HG02623 (cell line): ENCODE results near the gene ACTR5.

ENCODE experiments used
- ATAC-seq: cut with Tn5 transposase; IDR thresholded peaks from one replicate; pipeline ENCODE4 v1.9.1; 2021; ENCODE audit warnings: moderate library complexity; ENCODE audit not compliant: unreplicated experiment

The ACTR5 gene

DNA sequence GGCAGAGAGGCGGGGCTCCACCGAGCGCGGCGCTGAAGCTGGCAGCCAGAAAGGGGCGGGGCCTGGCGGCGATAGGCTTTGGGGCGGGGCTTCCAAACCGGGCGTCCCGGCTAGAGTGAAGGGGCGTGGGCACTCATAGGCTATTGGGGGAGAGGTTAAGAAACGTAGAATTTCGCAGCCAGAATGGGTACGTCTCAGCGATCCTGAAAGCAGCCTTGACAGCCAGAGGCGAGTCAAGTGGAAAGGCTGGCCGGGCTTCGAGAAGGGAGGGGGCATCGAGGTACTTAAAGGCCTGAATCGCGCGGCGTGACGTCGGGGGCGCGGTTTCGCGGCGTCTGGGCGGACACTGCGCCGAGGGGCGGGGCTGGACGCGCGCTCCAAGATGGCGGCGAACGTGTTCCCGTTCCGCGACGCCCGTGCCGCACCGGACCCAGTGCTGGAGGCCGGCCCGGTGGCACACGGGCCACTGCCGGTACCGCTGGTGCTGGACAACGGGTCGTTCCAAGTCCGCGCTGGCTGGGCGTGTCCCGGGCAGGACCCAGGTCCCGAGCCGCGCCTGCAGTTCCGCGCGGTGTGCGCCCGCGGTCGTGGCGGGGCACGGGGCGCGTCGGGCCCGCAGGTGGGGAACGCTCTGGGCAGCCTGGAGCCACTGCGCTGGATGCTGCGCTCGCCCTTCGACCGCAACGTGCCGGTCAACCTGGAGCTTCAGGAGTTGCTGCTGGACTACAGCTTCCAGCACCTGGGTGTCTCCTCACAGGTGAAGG, at the start of gene ACTR5:
ACTR5 (plus strand) TSS at position 364 of the 764 bp plus-strand sequence; CDS start at position 383, 19 bp downstream.
- ATAC-seq, result peak; percentile 77

DNA sequence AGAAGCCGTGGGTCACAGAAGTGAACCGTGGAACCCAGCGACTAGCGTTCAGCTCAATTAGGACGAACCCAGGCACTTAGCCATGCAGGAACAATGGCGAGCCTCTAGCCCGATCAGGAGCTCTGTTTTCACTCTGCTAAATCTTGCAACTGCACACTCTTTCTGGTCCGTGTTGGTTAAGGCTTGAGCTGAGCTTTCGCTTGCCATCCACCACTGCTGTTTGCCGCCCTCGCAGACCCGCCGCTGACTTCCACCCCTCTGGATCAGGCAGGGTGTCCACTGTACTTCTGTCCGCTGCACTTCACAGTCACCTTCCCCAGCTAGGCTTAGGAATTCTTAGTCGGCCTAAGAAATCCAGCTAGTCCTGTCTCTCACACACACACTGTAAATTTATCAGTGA, 49.7 kb upstream of the ACTR5 start:
- no peak for ATAC-seq

DNA sequence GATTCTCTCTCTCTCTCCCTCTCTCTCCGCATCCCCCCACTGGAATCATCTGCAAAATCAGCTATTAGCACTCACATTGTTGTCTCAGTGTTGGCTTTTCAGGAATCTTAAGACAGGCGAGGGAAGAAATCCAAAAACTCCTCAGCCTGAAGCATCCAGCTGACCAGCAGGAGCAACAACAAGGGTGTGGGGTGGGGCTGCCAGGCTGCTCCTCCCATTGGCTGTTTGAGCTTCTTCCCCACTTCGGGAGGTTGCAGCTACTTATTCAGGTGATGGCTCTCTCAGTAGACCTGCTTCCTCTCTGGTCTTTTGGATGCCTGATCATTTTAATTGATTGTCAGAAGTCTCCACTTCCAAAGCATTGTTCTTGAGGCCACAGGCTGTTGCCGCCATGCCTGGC, 48.1 kb upstream of the ACTR5 start:
- no peak for ATAC-seq

DNA sequence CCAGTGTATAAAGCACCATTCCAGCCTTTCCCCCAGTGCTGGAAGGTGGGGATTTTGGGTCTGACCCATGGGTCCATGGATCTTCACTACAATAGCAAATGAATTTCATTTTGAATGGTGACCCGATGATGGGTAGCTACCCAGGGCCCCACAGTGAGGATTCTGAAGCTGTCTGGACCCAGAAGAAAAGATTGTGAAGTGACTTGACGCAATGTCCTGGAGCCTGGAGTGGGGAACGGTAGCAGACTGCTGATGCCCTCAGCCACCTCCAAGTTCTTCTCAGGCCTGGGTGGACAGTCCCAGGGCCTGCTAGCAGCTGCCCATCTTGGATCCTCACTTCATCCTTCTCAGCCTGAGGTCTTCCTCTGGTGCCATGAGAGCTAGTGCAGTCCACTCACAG, 47.3 kb upstream of the ACTR5 start:
- no peak for ATAC-seq

DNA sequence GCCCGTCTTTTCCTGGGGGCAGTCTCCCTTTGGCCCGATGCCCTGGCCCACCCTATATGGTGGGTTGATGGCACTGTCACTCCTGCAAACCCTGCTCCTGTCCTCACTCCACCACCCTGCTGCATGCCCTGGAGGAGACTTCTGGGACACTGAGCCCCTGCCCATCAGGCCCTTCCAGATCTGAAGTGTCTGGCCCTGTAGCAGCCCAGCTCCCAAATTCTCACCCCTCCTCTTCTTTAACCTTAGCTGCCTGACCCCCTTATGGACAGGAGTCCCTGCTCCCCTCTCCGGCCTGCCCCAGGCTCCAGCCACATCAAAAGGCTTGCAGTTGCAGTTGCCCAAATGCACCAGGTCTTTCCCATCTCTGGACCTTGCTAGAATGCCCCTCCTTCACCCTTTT, 44.7 kb upstream of the ACTR5 start:
- no peak for ATAC-seq

DNA sequence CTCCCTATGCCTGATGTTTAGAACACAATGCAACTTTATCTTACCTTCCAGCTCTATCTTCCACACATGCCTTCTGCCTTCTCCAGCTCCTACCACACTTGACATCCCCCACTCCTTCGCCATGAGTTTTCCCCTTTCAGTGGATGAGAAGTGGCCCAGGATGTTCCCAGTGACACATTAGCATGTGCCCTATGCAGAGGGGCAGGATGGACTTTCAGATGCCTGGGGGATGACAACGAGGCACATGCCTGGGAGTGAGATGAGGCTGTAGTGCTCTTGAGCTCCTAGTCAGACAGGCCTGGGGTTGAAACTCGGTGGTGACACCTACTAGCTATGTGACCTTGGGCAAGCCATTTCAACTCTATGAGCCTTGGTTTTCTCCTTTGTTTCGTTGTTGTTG, 44.1 kb upstream of the ACTR5 start:
- no peak for ATAC-seq

DNA sequence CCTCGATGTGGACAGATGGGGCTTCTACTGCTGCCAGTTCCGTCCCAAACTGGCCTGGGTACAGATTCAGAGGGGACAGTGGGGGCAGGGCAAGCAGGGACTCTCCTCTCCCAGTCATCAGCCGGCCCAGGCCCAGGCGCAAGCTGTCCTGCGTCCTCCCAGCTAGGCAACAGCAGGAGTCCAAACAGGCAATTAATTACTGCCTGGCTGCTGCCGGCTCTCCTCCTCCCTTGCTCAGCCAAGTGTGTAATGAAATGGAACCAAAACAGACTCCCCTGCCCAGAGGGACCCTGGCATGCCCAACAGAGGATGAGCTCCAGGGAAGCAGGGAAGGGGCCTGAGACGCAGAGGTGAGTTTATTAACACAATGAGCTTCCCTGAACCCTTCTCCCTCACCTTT, 41.8 kb upstream of the ACTR5 start:
- ATAC-seq, result no peak

DNA sequence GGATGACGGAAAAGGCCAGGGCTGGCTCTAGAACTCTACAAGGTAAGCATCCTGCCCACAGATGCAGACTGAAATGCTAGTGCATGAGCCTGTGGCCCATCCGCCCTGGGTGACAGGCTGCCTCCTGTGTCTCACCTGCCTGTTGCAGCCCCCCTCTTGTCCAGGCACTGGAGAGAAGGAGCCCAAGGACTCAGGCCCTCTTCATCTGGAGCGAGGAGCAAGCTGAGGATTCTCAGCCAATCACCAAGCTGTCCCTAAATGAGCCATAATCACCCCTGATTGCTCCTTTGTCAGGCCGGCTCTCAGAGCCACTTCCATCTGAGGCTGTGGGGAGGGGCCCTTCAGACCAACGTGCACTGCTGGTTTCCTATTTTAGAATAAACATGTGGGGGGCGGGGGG, 34.0 kb upstream of the ACTR5 start:
- no peak for ATAC-seq

DNA sequence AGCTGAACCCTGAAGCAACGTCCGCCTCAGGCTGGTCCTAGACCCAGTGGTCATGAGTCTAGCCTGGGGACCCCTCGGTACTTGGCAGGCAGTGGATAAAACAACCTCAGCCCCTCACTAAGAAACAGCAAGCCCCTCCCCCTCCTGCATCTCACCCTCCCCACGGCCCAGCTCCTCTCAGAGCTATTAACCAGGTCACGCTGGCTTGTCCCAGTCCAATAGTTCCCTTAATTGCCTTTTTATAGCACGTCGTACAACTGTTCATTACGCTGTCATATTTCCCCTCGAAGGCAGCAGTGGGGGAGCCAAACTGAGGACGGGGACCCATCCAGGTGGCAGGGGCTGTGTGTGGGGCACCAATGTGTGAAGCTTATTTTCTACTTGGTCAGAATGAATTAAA, 32.6 kb upstream of the ACTR5 start:
- ATAC-seq, result no peak

DNA sequence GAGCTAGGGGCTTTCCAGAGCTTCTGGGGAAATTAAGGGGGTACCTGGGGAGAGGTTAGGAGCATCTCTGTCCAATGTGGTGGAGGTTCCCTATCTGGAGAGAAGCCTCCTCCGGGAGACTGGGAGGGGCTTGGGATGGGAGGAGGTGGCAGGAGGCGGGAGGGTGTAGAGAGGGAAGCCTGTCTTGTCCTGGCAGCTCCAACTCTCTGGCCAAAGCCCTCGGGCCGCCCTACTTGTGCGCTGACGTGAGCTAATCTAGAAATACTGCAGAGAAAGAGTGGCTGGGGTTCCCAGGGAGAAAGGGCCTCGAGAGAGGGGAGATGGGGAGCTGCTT, 25.6 kb upstream of the ACTR5 start:
- no peak for ATAC-seq

DNA sequence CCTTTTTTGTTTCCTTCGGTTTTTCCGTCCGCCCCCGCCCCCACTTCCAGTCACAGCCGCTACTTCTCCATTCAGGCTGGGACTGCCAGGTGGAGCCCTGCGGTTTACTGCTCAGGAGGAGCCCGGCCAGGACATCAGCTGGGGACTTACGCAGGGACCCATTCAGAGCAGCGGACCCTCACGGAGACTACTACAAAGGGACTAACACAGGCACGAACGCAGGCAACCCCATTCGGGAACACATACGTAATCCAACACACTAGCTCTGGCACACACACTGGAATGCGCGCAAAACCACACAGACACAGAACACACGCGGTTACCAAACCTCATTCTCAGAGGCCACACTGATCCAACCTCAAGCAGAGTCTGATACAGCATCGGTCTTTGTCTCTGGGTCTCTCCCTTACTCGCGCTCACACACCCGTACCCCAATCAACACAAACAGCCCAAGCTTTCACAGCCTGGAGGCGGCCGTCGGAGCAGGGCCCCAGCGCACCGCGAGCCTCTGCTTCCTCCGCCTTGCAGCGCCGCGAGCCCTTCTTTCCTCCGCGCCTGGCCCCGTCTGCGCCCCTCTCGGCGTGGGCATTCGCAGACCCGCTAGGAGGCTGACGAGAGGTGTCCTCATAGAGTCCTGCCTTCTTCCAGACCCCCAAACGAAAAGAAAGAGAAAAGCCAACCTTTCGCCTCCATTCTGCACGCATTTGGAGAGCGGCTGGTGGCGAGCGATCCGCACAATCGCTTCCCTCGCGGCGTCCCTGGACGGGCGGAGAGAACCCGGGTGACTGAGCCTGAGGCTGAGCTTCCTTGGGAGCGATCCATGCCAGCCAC, 25.0 kb upstream of the ACTR5 start:
- ATAC-seq, result no peak

DNA sequence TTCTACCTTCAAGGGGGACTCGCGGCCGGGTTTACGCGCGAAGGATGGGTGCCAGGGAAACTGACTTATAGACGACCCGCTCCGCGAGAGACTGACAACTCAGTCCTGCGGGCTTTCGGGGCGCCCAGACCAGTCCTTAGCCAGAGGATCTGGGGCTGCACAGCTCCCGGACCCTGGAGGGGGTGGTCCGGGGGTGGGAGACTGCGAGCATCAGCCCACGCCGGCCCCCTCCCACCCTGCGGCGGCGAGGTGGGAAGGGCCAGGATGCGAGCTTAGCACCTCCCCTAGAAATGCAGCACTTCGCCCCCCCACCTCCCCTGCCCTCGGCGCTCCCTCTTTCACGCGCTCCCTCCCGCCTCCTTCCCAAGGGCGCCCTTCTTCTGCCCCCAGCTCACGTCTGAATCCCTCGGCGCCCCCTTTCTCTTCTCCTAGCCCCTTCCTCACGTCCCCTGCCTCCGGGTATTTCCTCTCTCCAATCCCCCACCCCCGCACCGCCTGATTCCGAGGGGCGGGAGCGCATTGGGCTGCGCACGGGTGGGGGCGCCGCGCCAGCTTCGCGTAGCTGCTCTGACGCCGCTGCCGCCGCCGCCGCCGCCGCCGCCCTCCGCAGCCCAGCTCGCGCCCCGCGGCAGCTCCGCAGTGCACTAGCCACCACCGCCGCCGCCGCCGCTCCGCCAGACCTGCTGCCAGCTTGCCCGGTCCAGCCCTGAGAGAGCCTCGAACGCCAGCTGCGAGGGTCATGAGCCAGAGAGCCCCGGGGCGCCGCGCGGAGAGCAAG, 24.2 kb upstream of the ACTR5 start, which contains the start of gene SLC32A1:
SLC32A1 (plus strand) TSS at position 639 of the 778 bp plus-strand sequence. CDS start 239 bp downstream, outside the sequence.
- no peak for ATAC-seq

DNA sequence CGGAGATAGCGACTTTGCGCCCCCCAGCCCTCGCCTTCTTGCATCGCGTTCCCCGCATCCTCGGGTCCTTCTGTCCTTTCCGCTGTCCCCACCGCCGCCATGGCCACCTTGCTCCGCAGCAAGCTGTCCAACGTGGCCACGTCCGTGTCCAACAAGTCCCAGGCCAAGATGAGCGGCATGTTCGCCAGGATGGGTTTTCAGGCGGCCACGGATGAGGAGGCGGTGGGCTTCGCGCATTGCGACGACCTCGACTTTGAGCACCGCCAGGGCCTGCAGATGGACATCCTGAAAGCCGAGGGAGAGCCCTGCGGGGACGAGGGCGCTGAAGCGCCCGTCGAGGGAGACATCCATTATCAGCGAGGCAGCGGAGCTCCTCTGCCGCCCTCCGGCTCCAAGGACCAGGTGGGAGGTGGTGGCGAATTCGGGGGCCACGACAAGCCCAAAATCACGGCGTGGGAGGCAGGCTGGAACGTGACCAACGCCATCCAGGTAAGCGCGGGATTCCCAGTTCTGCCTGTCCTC, 23.6 kb upstream of the ACTR5 start:
- no peak for ATAC-seq

DNA sequence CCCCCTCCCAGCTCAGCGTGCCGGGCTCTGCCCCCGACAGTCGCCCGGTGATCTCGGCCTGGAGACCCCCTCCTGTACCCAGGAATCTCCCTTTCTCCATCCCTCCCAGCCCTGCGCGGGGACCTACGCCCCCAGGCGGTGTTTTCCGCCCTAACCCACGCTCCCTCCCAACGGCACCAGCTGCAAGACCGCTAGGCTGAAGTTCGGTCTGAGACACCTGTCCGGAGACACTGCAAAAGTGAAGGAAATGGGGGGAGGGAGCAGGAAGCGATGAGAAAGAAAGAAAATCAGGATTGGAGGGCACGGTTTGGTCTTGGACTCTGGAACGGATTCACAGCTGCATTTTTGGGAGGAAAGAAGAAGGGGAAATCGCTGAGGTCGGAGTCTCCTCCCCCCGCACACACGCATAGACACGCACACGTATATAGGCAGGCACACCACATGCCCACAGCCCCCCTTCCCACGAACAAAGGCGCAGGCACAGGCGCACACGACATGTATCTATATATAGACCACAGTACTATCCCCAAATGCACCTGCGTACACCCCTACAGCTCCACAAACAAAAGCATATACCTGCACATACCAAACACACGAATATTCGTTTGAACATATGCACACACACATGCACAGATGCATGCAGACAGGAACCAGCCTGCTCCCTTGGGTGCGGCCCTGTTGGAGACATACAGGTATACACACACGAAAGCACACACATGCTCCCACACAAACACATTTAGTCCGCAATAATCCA, 22.9 kb upstream of the ACTR5 start:
- no peak for ATAC-seq

DNA sequence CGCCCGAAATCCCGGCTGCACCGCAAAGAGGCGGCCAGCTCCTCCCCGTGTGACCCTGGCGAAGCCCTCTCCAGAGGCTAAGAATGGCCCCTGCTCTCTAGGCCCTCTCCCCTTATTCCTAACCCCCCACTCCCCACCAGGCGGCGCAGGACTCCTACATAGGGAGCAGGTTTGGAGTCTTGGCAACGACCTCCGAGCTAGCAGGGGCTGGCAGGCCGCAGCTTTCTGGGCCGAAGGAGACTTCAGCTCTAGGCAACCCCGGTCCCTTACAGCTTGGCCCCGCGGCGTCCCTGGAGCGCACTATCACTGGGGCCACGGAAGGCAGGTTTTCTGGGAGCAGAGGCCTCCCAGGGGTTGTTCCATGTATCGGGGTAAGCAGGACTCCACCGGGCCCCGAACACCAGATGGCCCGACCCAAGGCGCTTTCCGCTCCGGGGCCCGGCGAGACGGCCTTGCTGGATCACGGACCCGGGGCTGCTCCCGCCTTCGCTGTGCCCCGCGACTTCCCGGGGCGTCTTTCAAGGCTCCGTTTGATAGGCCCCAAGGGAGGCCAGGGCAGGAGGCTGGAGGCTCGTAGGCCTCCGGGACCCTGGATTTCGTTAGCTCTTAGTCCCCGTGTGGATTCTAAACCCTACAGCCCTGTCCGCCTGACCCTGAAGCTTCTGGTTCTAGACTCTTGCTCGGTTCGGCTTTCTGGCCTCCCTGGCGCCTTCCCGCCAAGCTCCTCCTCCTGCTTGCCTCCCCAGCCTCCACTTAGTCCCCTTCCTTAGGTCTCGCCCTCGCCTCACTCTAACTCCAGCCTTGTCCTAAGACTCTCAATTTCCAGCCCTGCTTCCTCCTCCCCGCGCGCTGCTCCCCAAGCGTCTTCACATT, 22.1 kb upstream of the ACTR5 start:
- no peak for ATAC-seq

DNA sequence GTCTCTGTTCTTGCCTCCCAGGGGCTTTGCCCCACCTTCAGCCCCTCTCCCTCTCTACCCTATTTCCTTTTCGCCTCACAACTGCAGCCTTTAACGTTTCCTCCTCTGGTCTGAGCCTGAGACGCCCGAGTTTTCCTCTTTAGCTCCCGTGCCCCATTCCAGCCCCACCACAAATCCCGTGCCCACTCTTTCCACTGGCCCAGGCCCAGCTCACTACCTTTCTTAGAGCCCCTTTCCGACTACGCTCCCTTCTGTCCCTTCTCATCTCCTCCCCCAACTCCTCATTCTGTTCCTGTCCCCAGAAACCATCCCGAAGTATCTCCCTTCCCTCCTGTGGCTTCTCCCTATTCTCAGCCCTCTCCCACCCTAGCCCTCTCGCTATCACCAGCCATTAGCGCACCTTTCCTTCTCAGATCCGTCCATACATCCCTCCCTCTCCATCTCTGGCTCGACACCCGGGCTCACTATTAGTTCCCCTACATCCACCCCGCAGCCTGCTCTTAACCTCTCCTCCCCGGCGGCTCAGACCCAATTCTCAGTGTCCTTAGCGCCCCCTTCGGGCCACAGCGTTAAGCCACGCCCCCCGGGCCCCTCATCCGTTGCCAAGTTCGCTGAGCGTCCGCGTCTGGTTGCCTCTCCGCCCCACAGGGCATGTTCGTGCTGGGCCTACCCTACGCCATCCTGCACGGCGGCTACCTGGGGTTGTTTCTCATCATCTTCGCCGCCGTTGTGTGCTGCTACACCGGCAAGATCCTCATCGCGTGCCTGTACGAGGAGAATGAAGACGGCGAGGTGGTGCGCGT, 21.3 kb upstream of the ACTR5 start:
- no peak for ATAC-seq

DNA sequence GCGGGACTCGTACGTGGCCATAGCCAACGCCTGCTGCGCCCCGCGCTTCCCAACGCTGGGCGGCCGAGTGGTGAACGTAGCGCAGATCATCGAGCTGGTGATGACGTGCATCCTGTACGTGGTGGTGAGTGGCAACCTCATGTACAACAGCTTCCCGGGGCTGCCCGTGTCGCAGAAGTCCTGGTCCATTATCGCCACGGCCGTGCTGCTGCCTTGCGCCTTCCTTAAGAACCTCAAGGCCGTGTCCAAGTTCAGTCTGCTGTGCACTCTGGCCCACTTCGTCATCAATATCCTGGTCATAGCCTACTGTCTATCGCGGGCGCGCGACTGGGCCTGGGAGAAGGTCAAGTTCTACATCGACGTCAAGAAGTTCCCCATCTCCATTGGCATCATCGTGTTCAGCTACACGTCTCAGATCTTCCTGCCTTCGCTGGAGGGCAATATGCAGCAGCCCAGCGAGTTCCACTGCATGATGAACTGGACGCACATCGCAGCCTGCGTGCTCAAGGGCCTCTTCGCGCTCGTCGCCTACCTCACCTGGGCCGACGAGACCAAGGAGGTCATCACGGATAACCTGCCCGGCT, 20.6 kb upstream of the ACTR5 start:
- no peak for ATAC-seq

DNA sequence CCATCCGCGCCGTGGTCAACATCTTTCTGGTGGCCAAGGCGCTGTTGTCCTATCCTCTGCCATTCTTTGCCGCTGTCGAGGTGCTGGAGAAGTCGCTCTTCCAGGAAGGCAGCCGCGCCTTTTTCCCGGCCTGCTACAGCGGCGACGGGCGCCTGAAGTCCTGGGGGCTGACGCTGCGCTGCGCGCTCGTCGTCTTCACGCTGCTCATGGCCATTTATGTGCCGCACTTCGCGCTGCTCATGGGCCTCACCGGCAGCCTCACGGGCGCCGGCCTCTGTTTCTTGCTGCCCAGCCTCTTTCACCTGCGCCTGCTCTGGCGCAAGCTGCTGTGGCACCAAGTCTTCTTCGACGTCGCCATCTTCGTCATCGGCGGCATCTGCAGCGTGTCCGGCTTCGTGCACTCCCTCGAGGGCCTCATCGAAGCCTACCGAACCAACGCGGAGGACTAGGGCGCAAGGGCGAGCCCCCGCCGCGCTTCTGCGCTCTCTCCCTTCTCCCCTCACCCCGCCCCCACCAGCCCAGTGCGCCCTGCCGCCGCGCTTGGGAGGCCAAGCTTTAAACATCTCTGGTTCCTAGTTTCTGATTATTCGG, 20.0 kb upstream of the ACTR5 start:
- no peak for ATAC-seq
